Measurements from ENCODE around the gene DYNC1I1. TPM values are rescaled to one million over a fixed set of nuclear protein-coding genes. Genes with fewer than 3 reads are reported as not detected.
"Not testable (repeated sequence)": the region's sequence is repeated elsewhere in the genome, so short reads cannot be mapped to it uniquely, and the experiment has no call there.

The DYNC1I1 gene
- total RNA-seq, 2 experiments from 2014 or later, result 0.08 TPM; not detected in 1

DNA sequence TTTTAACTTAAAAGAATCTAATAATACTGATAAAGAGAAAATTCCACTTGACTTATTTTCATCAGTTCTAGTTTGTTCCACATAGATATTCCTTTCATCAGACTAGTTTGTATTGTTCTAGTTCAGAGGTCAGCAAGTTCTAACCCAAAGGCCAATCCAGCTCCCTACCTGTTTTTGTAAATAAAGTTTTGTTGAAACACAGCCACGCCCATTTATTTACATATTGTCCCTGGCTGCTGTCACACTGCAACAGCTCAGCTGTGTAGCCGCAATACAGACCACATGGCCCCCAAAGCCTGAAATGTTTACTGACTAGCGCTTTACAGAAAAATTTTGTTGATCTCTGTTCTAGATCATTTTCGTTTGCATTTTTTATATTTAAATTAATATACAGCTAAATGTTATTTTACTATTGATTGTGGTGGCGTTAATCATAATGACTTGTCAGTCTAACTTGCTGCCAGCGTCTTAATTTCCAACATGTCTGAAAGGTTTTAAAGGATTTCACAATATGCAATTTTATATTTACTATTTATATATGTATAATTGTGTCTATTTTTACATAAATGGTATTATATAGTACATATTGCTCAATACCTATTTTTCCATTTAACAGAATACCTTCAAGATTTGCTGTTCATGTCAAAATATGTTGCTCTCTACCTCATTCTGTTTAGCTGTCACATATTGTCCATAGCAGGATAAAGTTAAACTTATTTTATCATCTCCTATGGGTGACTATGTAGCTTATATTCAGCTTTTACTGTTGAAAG is 159.3 kb downstream of the DYNC1I1 start:
- DNase-seq, result no peak
- H3K9me3 Mint-ChIP-seq, result no peaks in the 10 kb centered on the region
- H3K36me3 Mint-ChIP-seq (ENCODE audit: low read depth), result no peaks in the 10 kb centered on the region
- POLR2A ChIA-PET, result no interaction called here
- CTCF ChIA-PET, result no interaction called here
- H3K4me1 Mint-ChIP-seq (ENCODE audit: low read depth), result no peaks in the 10 kb centered on the region
- Histone ChIP-seq H3K36me3 (ENCODE audit: insufficient read depth, low read length) (no peaks in the 10 kb centered on the region), H3K27ac (ENCODE audit: low read depth in 1 of 2, low read length in 2 of 2) (no peak overlapping the region), H3K9me3 (ENCODE audit: control insufficient read depth in 1 of 2, insufficient read depth in 1 of 2, low read length in 2 of 2) (no peaks in the 10 kb centered on the region), H3K4me3 (ENCODE audit: low read length) (no peak overlapping the region), H3K4me1 (ENCODE audit: insufficient read depth, low read length) (no peaks in the 10 kb centered on the region), H3K27me3 (ENCODE audit: control insufficient read depth in 1 of 2, insufficient read depth in 2 of 2, low read length in 2 of 2) (peaks cover 0 to 9% of the 10 kb centered on the region in 2 experiments)
- TF ChIP-seq, protein P1, sequence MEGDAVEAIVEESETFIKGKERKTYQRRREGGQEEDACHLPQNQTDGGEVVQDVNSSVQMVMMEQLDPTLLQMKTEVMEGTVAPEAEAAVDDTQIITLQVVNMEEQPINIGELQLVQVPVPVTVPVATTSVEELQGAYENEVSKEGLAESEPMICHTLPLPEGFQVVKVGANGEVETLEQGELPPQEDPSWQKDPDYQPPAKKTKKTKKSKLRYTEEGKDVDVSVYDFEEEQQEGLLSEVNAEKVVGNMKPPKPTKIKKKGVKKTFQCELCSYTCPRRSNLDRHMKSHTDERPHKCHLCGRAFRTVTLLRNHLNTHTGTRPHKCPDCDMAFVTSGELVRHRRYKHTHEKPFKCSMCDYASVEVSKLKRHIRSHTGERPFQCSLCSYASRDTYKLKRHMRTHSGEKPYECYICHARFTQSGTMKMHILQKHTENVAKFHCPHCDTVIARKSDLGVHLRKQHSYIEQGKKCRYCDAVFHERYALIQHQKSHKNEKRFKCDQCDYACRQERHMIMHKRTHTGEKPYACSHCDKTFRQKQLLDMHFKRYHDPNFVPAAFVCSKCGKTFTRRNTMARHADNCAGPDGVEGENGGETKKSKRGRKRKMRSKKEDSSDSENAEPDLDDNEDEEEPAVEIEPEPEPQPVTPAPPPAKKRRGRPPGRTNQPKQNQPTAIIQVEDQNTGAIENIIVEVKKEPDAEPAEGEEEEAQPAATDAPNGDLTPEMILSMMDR (IDR thresholded peaks at IDR 0.05), result no peak
- H3K27ac Mint-ChIP-seq, result no peak overlapping the region
- peaks cover 41% of the 10 kb centered on the region for H3K27me3 Mint-ChIP-seq
- intact Hi-C loops (cut with DNase I, micrococcal nuclease), result no loop called here
- no peak overlapping the region for H3K4me3 Mint-ChIP-seq
- ATAC-seq (ENCODE audit: poor library complexity), result no peak

DNA sequence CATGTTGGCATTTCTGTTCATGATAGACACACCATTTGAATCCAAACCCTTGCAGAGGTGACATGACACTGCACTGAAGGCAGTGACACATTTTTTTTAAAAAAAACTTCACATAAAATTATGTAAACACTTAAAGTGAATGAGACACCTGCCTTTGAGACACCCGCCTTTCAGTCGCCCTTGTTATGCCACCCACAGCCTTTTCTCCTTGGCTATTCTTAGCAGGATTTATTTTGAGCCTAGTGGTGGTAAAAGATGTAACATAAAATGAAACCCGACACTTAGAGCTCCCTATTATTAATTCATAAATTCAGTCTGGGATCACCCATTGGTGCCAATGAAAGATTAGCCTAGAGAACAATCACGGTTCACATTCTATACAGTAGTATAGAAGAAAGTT is 161.3 kb downstream of the DYNC1I1 start:
- Mint-ChIP-seq H3K36me3 (ENCODE audit: low read depth) (no peaks in the 10 kb centered on the region), H3K4me3 (no peak overlapping the region), H3K27ac (no peak overlapping the region), H3K9me3 (no peaks in the 10 kb centered on the region), H3K27me3 (peaks cover 44% of the 10 kb centered on the region), H3K4me1 (ENCODE audit: low read depth) (no peaks in the 10 kb centered on the region)
- no peaks in the 10 kb centered on the region for H3K9me3 ChIP-seq (ENCODE audit: control insufficient read depth in 1 of 2, insufficient read depth in 1 of 2, low read length in 2 of 2)
- CTCF ChIA-PET, result no interaction called here
- H3K36me3 ChIP-seq (ENCODE audit: insufficient read depth, low read length), result no peaks in the 10 kb centered on the region
- H3K27ac ChIP-seq (ENCODE audit: low read depth in 1 of 2, low read length in 2 of 2), result no peak overlapping the region
- intact Hi-C loops (cut with DNase I, micrococcal nuclease), result no loop called here
- no peak overlapping the region for H3K4me3 ChIP-seq (ENCODE audit: low read length)
- peaks cover 0 to 6% of the 10 kb centered on the region in 2 experiments for H3K27me3 ChIP-seq (ENCODE audit: control insufficient read depth in 1 of 2, insufficient read depth in 2 of 2, low read length in 2 of 2)
- ATAC-seq (ENCODE audit: poor library complexity), result no peak
- TF ChIP-seq, protein P1 (IDR thresholded peaks at IDR 0.05), result no peak
- no peaks in the 10 kb centered on the region for H3K4me1 ChIP-seq (ENCODE audit: insufficient read depth, low read length)
- DNase-seq, result no peak
- POLR2A ChIA-PET, result no interaction called here

DNA sequence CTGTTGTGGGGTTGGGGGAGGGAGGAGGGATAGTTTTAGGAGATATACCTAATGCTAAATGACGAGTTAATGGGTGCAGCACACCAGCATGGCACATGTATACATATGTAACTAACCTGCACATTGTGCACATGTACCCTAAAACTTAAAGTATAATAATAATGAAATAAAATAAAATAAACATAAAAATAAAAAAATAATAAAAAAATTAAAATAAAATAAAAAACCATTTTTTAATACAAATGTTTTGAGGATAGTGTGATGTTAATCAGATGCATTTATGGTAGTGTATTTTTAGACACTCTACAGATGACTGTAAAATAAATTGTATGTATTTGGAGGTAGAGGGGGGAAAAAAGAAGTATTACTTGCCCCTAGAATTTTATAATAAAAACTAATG is 172.5 kb downstream of the DYNC1I1 start:
- H3K27ac Mint-ChIP-seq; H3K4me3 Mint-ChIP-seq; H3K9me3 ChIP-seq (ENCODE audit: control insufficient read depth in 1 of 2, insufficient read depth in 1 of 2, low read length in 2 of 2); ATAC-seq (ENCODE audit: poor library complexity); H3K36me3 Mint-ChIP-seq (ENCODE audit: low read depth); H3K27ac ChIP-seq (ENCODE audit: low read depth in 1 of 2, low read length in 2 of 2); H3K4me1 ChIP-seq (ENCODE audit: insufficient read depth, low read length); POLR2A ChIA-PET; H3K27me3 ChIP-seq (ENCODE audit: control insufficient read depth in 1 of 2, insufficient read depth in 2 of 2, low read length in 2 of 2); DNase-seq; H3K36me3 ChIP-seq (ENCODE audit: insufficient read depth, low read length); H3K9me3 Mint-ChIP-seq; H3K4me1 Mint-ChIP-seq (ENCODE audit: low read depth); intact Hi-C loops (cut with DNase I, micrococcal nuclease); CTCF ChIA-PET; H3K4me3 ChIP-seq (ENCODE audit: low read length): not testable (repeated sequence)
- peaks cover 16% of the 10 kb centered on the region for H3K27me3 Mint-ChIP-seq

DNA sequence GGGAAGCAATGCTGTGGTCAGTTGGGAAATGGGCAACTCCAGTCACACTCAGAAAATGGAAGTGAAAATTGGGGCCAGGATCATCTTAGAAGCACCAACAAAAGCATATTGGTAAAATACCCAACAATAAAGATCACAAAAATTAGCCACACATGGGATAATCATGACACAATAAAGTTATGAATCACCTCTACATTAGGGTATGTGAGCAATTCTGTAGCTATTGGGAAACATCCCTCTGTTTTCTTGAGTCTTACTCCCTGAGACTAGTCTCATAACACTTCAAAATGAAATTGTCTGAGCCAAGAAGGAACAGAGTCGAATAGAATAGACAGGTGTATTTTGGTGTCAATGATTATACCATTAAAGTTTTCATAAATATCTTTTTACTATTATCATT is 178.3 kb downstream of the DYNC1I1 start:
- no peaks in the 10 kb centered on the region for H3K4me1 Mint-ChIP-seq (ENCODE audit: low read depth)
- TF ChIP-seq, protein P1 (IDR thresholded peaks at IDR 0.05), result no peak
- H3K4me3 Mint-ChIP-seq, result no peak overlapping the region
- Histone ChIP-seq H3K27ac (ENCODE audit: low read depth in 1 of 2, low read length in 2 of 2) (no peak overlapping the region), H3K9me3 (ENCODE audit: control insufficient read depth in 1 of 2, insufficient read depth in 1 of 2, low read length in 2 of 2) (no peaks in the 10 kb centered on the region), H3K4me3 (ENCODE audit: low read length) (no peak overlapping the region), H3K4me1 (ENCODE audit: insufficient read depth, low read length) (no peaks in the 10 kb centered on the region), H3K36me3 (ENCODE audit: insufficient read depth, low read length) (no peaks in the 10 kb centered on the region), H3K27me3 (ENCODE audit: control insufficient read depth in 1 of 2, insufficient read depth in 2 of 2, low read length in 2 of 2) (no peaks in the 10 kb centered on the region)
- no peak for DNase-seq
- ChIA-PET POLR2A (no interaction called here), CTCF (no interaction called here)
- peaks cover 15% of the 10 kb centered on the region for H3K27me3 Mint-ChIP-seq
- H3K27ac Mint-ChIP-seq, result no peak overlapping the region
- no peak for ATAC-seq (ENCODE audit: poor library complexity)
- intact Hi-C loops (cut with DNase I, micrococcal nuclease), result no loop called here
- H3K36me3 Mint-ChIP-seq (ENCODE audit: low read depth), result no peaks in the 10 kb centered on the region
- H3K9me3 Mint-ChIP-seq, result no peaks in the 10 kb centered on the region
